Posterior cingulate gyrus (tissue), 11 donors: Measurements from ENCODE around the gene DNAH14.
"Not testable (repeated sequence)": the region's sequence is repeated elsewhere in the genome, so short reads cannot be mapped to it uniquely, and the experiment has no call there.

Source experiments
- DNase-seq, 10 donors: peaks; one replicate each; pipeline versions ENCODE4 v3.0.0 to v3.0.0-alpha.2; 2020 to 2021; ENCODE audit warnings: mixed read lengths in 3 of 10
- intact Hi-C: fragments of 100-400 bp; cut with DNase I; formaldehyde crosslinking; loops from one replicate; pipeline ENCODE4 v1.15.1; 2023

The DNAH14 gene

DNA sequence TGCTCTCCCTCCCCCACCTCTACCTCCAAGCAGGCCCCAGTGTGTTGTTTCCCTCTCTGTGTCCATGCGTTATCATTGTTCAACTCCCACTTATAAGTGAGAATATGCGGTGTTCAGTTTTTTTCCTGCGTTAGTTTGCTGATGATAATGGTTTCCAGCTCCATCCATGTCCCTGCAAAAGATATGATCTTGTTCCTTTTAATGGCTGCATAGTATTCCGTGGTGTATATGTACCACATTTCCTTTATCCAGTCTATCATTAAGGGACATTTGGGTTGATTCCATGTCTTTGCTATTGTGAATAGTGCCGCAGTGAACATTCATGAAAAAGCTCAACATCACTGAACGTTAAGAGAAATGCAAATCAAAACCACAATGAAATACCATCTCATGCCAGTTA lies 58.6 kb downstream of the DNAH14 start:
- intact Hi-C loops, result no loop called here
- DNase-seq, result no peak

DNA sequence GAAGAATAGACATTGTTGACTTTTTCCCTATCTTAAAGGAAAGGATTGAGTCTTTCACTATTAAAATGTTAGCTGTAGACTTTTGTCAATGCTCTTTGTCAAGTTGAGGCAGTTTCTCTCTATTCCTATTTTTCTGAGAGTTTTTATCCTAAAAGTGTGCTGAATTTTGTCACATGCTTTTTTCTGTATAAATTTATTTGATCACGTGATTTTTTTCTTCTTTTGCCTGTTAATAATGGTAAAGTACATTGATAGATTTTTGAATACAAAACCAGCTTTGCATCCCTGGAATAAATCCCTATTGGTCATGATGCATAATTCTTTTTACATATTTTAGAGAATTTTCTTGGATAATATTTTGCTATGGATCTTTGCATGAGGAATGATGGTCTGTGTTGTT lies 60.1 kb downstream of the DNAH14 start:
- DNase-seq, result no peak
- intact Hi-C loops, result no loop called here

DNA sequence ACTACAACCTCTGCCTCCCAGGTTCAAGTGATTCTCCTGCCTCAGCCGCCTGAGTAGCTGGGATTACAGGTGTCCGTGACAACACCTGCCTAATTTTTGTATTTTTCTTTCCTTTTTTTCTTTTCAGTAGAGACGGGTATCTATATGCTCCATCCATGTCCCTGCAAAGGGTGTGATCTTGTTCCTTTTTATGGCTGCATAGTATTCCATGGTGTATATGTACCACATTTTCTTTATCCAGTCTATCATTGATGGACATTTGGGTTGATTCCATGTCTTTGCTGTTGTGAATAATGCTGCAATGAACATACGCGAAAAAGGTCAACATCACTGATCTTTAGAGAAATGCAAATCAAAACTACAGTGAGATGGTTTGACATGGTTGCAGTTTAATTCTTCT lies 62.1 kb downstream of the DNAH14 start:
- intact Hi-C loops, result not testable (repeated sequence)

GRCh38 chr1:224995602-224996001 lies 66.1 kb downstream of the DNAH14 start:
- DNase-seq, result no peak
- intact Hi-C loops, result no loop called here

More for the DNA sequence above, 62.1 kb downstream of the DNAH14 start:
- DNase-seq, result not testable (repeated sequence)

DNA sequence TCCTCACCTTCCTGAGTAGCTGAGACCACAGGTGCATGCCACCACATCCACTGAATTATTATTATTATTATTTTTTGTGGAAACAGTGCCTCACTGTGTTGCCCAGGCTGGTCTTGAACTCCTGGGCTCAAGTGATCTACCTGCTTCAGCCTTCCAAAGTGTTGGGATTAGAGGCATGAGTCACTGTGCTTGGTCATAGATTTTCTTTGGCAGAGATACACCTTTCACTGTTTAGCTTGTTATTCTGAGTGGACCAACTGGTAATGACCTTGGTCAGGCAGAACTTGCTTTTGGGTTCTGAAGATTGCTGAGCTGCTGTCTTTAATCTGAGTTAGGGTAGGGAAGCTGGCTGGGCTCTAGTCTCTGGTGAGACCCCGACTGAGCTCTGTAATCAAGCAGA lies 66.8 kb downstream of the DNAH14 start:
- no peak for DNase-seq
- intact Hi-C loops, result no loop called here

- intact Hi-C loops, result no loop called here
- no peak for DNase-seq
These were observed 68.7 kb downstream of the DNAH14 start for GRCh38 chr1:224998185-224998584.

DNA sequence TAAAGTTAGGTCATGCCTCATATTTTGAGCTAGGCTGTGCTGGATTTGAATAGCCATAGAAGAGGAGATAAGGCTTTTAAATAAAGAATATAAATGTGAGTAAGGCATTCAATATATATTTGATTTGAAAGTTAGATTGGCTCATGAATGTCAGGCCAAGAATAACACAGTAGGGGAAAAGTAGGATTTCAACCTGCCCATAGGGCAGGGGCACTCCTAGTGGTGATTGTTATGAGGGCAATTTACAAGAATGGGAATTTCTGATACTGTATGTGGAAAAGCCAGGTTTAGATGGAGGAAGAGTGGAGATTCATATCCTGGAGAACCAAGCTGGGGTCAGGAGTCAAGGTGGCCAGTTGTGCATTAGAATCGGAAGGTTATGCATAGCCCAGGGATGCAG lies 74.9 kb downstream of the DNAH14 start:
- no peak for DNase-seq
- intact Hi-C loops, result no loop called here

DNA sequence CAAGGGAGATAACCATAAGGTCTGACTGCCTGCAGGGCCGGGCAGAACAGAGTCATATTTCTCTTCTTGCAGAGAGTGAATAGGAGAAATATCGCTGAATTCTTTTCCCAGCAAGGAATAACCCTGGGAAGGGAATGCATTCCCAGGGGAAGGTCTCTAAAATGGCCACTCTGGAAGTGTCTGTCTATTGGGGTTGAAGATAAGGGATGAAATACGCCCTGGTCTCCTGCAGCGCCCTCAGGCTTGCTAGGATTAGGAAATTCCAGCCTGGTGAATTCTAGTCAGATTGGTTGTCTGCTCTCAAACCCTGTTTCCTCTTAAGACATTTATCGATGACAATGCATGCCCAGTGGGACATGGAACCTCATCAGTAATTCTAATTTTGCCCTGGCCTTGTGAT lies 76.9 kb downstream of the DNAH14 start:
- DNase-seq, intact Hi-C loops: not testable (repeated sequence)

DNA sequence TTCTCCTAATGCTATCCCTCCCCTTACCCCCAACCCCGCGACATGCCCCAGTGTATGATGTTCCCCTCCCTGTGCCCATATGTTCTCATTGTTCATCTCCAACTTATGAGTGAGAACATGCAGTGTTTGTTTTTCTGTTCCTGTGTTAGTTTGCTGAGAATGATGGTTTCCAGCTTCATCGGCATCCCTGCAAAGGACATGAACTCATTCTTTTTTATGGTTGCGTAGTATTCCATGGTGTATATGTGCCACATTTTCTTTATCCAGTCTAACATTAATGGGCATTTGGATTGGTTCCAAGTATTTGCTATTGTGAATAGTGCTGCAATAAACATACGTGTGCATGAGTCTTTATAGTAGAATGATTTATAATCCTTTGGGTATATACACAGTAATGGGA lies 78.6 kb downstream of the DNAH14 start:
- DNase-seq, intact Hi-C loops: not testable (repeated sequence)

GRCh38 chr1:225021037-225021436 lies 91.6 kb downstream of the DNAH14 start:
- no peak for DNase-seq
- intact Hi-C loops, result no loop called here

DNA sequence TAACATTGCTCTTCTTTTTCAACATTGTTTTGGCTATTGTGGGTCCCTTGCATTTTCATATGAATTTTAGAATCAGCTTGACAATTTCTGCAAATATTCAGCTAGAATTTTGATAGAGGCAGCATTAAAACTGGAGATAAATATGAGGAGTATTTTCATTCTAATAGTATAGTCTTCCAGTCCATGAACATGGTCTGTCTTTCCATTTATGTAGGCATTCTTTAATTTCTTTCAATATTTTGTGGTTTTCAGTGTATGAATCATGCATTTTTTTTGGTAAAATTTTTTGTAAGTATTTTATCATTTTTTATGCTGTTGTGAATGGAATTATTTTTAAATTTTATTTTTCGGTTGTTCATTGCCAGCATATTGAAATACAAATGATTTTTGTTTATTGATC lies 97.2 kb downstream of the DNAH14 start:
- intact Hi-C loops, result no loop called here

DNA sequence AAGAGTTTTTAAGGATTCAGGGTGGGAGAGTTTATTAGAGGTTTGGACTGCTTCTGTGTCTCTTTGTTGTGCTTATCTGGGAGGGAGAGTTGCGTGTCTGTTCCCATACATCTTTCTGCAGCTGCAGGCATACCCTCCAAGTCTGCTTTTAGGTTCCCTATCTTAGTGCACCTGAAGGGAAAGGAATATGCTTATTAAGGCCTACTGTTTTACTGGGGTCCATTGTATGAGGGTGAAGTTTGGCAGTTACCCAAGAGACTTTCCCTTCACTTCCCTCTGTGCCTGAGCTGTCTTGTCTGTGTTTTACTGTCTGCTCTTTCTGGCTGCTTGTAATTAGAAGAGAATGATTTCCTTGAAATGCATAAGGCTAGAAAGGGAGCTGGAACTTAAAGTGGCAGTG lies 107.0 kb downstream of the DNAH14 start:
- DNase-seq, intact Hi-C loops: not testable (repeated sequence)

More for the DNA sequence above, 97.2 kb downstream of the DNAH14 start:
- DNase-seq, result no peak

DNA sequence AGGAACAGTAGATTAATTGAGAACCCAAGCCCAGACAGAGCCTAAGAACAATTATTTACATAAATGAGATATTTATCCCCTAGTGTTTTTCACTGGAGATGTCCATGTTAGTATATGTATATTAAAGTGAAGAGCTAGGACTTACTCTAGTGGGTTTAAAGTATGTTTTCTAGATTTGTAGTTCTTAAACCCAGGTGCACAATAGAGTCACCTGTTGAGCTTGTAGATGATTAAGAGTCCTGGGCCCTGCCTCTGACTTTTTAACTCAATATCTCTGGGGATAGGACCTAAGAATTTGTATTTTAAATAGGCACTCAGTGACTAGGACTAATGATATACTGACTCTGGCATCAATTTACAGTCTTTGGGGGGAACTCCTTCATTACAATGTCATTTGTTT lies 112.8 kb downstream of the DNAH14 start:
- intact Hi-C loops, result no loop called here
- DNase-seq, result no peak

GRCh38 chr1:225044258-225044657 lies 114.8 kb downstream of the DNAH14 start:
- intact Hi-C loops, result no loop called here
- no peak for DNase-seq

DNA sequence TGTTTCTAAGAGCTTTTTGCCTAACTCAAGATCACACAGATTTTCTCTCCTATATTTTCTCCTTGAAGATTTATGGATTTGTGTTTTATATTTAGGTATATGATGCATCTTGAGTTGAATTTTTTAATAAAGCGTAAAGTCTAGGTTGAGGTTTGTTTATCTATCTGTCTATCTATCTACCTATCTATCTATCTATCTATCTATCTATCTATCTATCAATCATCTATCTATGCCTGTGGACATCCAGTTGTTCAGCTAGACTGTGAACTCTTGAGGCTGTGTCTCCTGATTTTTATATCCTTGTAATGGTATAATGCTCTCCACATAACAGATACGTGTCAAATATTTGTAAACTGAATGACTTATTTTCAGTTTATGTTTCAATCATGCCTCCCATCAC lies 120.1 kb downstream of the DNAH14 start:
- no peak for DNase-seq
- intact Hi-C loops, result no loop called here

- DNase-seq, result no peak
- intact Hi-C loops, result no loop called here
These were observed 134.2 kb downstream of the DNAH14 start for GRCh38 chr1:225063722-225064121.

DNA sequence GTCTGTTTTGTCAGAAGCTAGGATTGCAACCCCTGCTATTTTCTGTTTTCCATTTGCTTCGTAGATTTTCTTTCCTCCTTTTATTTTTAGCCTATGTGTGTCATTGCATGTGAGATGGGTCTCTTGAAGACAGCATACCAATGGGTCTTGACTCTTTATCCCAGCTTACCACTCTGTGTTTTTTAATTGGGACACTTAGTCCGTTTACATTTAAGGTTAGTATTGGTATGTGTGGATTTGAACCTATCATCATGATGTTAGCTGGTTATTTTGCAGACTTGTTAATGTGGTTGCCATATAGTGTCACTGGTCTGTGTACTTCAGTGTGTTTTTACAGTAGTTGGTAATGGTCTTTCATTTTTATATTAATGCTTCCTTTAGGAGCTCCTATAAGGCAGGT lies 141.5 kb downstream of the DNAH14 start:
- DNase-seq, result no peak
- intact Hi-C loops, result no loop called here

DNA sequence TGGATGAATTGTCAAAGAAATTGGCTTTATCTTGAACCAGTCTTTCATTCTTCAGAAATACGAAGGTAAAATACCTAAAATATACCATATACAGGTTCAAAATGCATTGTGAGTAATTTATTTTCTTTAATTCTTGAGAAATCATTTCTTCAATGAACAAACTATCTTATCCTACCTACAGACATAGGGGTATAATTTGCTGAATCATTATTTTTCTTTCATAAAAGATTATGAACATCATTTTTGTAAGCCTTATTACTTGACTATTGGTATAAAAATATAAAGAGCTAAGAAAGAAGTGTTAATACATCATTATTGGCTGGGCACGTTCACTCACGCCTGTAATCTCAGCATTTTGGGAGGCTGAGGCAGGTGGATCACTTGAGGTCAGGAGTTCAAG lies 167.7 kb downstream of the DNAH14 start:
- no peak for DNase-seq
- intact Hi-C loops, result no loop called here

DNA sequence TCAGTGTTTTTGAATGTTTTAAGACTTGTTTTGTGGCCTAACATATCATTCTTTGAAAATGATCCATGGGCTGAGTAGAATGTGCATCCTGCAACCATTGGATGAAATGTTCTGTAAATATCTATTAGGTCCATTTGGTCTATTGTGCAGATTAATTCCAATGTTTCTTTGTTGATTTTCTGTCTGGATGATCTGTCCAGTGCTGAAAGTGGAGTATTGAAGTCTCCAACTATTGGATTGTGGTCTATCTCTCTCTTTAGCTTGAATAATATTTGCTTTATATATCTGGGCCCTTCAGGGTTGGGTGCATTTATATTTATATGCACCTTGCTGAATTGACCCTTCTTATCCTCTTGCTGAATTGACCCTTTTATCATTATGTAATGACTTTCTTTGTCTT lies 181.5 kb downstream of the DNAH14 start:
- intact Hi-C loops, result no loop called here
- no peak for DNase-seq

DNA sequence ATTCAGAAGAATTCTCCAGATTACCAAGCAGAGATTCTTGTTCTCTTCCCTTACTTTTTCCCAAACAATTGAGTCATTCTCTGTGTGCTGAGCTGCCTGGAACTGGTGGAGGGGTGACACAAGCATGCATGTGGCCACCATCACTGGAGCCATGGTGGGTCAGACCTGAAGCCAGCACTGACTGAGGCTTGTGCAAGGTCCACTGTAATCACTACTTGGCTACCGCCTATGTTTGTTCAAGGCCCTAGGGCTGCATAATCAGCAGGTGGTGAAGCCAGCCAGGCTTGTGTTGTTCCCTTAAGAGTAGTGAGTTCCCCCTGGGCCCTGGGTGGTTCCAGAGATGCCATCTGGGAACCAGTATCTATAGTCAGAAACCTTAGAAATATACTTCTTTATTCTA lies 183.8 kb downstream of the DNAH14 start:
- intact Hi-C loops, result no loop called here
- peak in 1 of 10 donors; percentile 39 for DNase-seq

DNA sequence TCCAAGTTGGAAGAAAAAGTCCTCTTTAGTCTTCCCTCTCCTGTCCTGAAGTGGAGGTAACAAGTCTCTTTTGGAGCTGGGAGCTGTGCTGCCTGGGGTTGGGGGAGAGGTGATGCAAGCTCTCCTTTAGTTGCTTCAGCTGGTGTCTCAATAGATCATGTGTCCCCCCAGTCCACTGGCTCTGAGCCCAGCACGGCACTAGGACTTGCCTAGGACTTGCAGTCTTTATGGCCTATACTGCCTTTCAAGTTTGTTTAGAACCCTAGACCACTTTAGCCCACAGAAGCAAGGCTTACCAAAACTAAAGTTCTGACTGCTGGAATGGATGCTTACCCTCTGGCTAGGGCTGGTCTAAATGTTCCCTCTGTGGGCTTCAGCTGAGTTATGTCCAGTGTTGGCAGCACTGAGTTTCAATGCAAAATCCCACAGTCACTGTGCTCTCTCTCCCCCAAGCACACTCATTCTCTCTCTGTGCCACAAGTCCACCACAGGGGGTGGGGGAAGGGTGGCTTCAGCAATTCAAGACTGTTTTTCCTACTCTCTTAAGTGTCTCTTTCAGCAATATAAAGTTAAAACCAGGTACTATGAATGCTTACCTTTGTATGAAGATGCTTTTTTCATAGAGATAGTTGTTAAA lies 185.0 kb downstream of the DNAH14 start:
- no peak for DNase-seq
- intact Hi-C loops, result no loop called here

DNA sequence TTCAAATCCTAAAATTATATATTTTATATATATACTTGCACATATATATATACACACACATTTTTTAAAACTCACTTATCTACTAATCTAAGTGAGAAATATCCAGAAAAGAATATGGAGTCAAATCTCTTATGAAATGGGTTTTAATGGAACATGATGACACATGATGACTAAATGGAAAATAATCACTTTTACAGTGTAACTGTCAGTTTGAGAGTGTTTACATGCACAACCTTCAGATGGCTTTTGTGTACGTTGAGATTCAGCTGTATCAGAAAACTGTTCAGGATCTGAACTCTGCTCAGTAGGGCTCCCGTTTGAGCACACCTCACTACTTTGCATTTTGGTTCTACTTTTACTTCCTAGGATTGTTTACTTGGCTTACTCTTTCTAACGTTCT lies 189.8 kb downstream of the DNAH14 start:
- DNase-seq, result no peak
- intact Hi-C loops, result no loop called here

GRCh38 chr1:225121095-225121494 lies 191.6 kb downstream of the DNAH14 start:
- DNase-seq, result no peak
- intact Hi-C loops, result no loop called here
